Mesodermal cell (in vitro differentiated cells): ENCODE data around the gene TEAD4.

Experiments used
- H3K27ac ChIP-seq: 2 replicates; pipeline ENCODE4 v1.7.0; 2013; ENCODE audit warnings: mild to moderate bottlenecking, low read depth, low read length, moderate library complexity; ENCODE audit not compliant: severe bottlenecking
- H3K36me3 ChIP-seq: 2 replicates; pipeline ENCODE4 v1.7.1; 2013; ENCODE audit warnings: mild to moderate bottlenecking, low read length, moderate library complexity; ENCODE audit not compliant: control insufficient read depth, insufficient read depth
- H3K4me1 ChIP-seq: one replicate; pipeline ENCODE4 v1.7.1; 2013; ENCODE audit warnings: mild to moderate bottlenecking, low read length; ENCODE audit not compliant: insufficient read depth, control insufficient read depth, poor library complexity, severe bottlenecking
- H3K4me3 ChIP-seq: 2 replicates; pipeline ENCODE4 v1.7.0; 2013; ENCODE audit warnings: low read length, control low read depth, mild to moderate bottlenecking; ENCODE audit not compliant: insufficient read depth, poor library complexity, severe bottlenecking; ENCODE audit errors: extremely low read depth
- H3K9me3 ChIP-seq: 2 replicates; pipeline ENCODE4 v1.7.1; 2013; ENCODE audit warnings: mild to moderate bottlenecking, low read length, moderate library complexity; ENCODE audit not compliant: control insufficient read depth
- WGBS, 2 experiments: methylation state at CpG; one replicate each; pipeline ENCODE4 v1.1.5; 2013; ENCODE audit warnings: missing lambda C conversion rate in 2 of 2; ENCODE audit not compliant: insufficient coverage in 2 of 2; 5-methylcytosine and 5-hydroxymethylcytosine counted together

TEAD4 gene

GRCh38 chr12:3038926-3039510, 79.8 kb downstream of the TEAD4 start:
- Histone ChIP-seq H3K36me3 (peaks cover 56% of the 10 kb centered on the region), H3K9me3 (no peaks in the 10 kb centered on the region)
- 93 to 97% methylated on average over 7 to 9 of the region's 11 CpGs for WGBS, 2 experiments

GRCh38 chr12:3040026-3040656, 80.9 kb downstream of the TEAD4 start:
- H3K4me3 ChIP-seq: no peak overlapping the region
- H3K27ac ChIP-seq: no peak overlapping the region
- WGBS, 2 experiments: 96 to 99% methylated on average over 9 to 15 of the region's 15 CpGs
- peaks cover 57% of the 10 kb centered on the region for H3K36me3 ChIP-seq
- H3K9me3 ChIP-seq: no peaks in the 10 kb centered on the region
- H3K4me1 ChIP-seq: peaks cover 3% of the 10 kb centered on the region

More at GRCh38 chr12:3038926-3039510, 79.8 kb downstream of the TEAD4 start:
- Histone ChIP-seq H3K4me1 (peaks cover 4% of the 10 kb centered on the region), H3K27ac (no peak overlapping the region), H3K4me3 (no peak overlapping the region)

GRCh38 chr12:3040663-3041544, 81.7 kb downstream of the TEAD4 start:
- peaks cover under 1% of the 10 kb centered on the region for H3K4me1 ChIP-seq
- H3K9me3 ChIP-seq: no peaks in the 10 kb centered on the region
- H3K36me3 ChIP-seq: peaks cover 57% of the 10 kb centered on the region
- WGBS, 2 experiments: 95% methylated on average over 27 to 28 of the region's 29 CpGs
- H3K27ac ChIP-seq: no peak overlapping the region
- no peak overlapping the region for H3K4me3 ChIP-seq

- Histone ChIP-seq H3K27ac (no peak overlapping the region), H3K36me3 (peaks cover 57% of the 10 kb centered on the region), H3K4me3 (no peak overlapping the region), H3K9me3 (no peaks in the 10 kb centered on the region), H3K4me1 (peaks cover 5% of the 10 kb centered on the region)
- 81 to 87% methylated on average over 10 of the region's 11 CpGs for WGBS, 2 experiments
Observed at GRCh38 chr12:3041558-3042164, 82.5 kb downstream of the TEAD4 start.

GRCh38 chr12:3042394-3042793, 83.2 kb downstream of the TEAD4 start:
- peaks cover 5% of the 10 kb centered on the region for H3K4me1 ChIP-seq
- no peak overlapping the region for H3K4me3 ChIP-seq
- H3K36me3 ChIP-seq: peaks cover 52% of the 10 kb centered on the region
- WGBS, 2 experiments: 90 to 100% methylated on average over 6 to 7 of the region's 8 CpGs
- no peaks in the 10 kb centered on the region for H3K9me3 ChIP-seq
- no peak overlapping the region for H3K27ac ChIP-seq

GRCh38 chr12:3042826-3043225, 83.6 kb downstream of the TEAD4 start:
- WGBS, 2 experiments: 95 to 98% methylated on average over 4 of the region's 4 CpGs
- Histone ChIP-seq H3K4me3 (no peak overlapping the region), H3K4me1 (peaks cover 5% of the 10 kb centered on the region), H3K9me3 (no peaks in the 10 kb centered on the region), H3K36me3 (peaks cover 50% of the 10 kb centered on the region), H3K27ac (no peak overlapping the region)

GRCh38 chr12:3043406-3043805, 84.2 kb downstream of the TEAD4 start:
- WGBS, 2 experiments: 78 to 92% methylated on average over 5 to 7 of the region's 7 CpGs
- Histone ChIP-seq H3K36me3 (peaks cover 44% of the 10 kb centered on the region), H3K9me3 (no peaks in the 10 kb centered on the region), H3K27ac (no peak overlapping the region), H3K4me3 (no peak overlapping the region), H3K4me1 (peaks cover 5% of the 10 kb centered on the region)

- Histone ChIP-seq H3K36me3 (peaks cover 36% of the 10 kb centered on the region), H3K4me3 (no peak overlapping the region), H3K27ac (no peak overlapping the region), H3K4me1 (peaks cover 5% of the 10 kb centered on the region), H3K9me3 (no peaks in the 10 kb centered on the region)
- 87 to 91% methylated on average over 5 to 6 of the region's 8 CpGs for WGBS, 2 experiments
Observed at GRCh38 chr12:3044141-3044630, 85.0 kb downstream of the TEAD4 start.

GRCh38 chr12:3045494-3045893, 86.3 kb downstream of the TEAD4 start:
- peaks cover 27% of the 10 kb centered on the region for H3K36me3 ChIP-seq
- H3K4me1 ChIP-seq: peaks cover 5% of the 10 kb centered on the region
- H3K4me3 ChIP-seq: no peak overlapping the region
- no peaks in the 10 kb centered on the region for H3K9me3 ChIP-seq
- no peak overlapping the region for H3K27ac ChIP-seq
- WGBS, 2 experiments: 100% methylated on average over 2 to 3 of the region's 5 CpGs

- Histone ChIP-seq H3K36me3 (peaks cover 22% of the 10 kb centered on the region), H3K4me1 (peaks cover 5% of the 10 kb centered on the region), H3K27ac (no peak overlapping the region), H3K4me3 (no peak overlapping the region), H3K9me3 (no peaks in the 10 kb centered on the region)
- WGBS, 2 experiments: 100% methylated on average over 2 to 3 of the region's 7 CpGs
Observed at GRCh38 chr12:3045989-3046388, 86.8 kb downstream of the TEAD4 start.
